Caco-2 (cell line): ENCODE results near the gene SCAPER. TPM values are rescaled to one million over a fixed set of nuclear protein-coding genes. Genes with fewer than 3 reads are reported as not detected.

Source experiments
- BruUV-seq: library from RNA; stranded (reverse); fragments of 400-500 nt; replicated peaks from 2 replicates; lab custom pipeline; 2021; lab: Mats Ljungman, UMichigan
- CTCF ChIA-PET: fragments of 300-600 bp; sonication (Branson Sonifier 250); formaldehyde crosslinking; loops from one replicate; lab custom pipeline; 2022; ENCODE audit warnings: antibody characterized with exemption; lab: Charles Lee
- POLR2A ChIA-PET: fragments of 300-600 bp; sonication (Branson Sonifier 250); formaldehyde crosslinking; loops from one replicate; lab custom pipeline; 2022; ENCODE audit warnings: antibody characterized with exemption; lab: Charles Lee
- DNase-seq, 2 experiments: peaks; one replicate each; pipeline versions ENCODE4 v3.0.0 to v3.0.0-alpha.2; 2020 to 2022
- H3K27me3 ChIP-seq: replicated peaks from 2 replicates; pipeline ENCODE4 v1.6.0; 2011; ENCODE audit warnings: low read length; ENCODE audit not compliant: control insufficient read depth, insufficient read depth
- H3K36me3 ChIP-seq: 2 replicates; pipeline ENCODE4 v1.5.1; 2011; ENCODE audit warnings: low read length; ENCODE audit not compliant: control insufficient read depth, insufficient read depth
- H3K4me1 ChIP-seq: fragments of 250-450 bp; sonication (Bioruptor Pico); 2 replicates; pipeline ENCODE4 v1.5.1; 2020; ENCODE audit warnings: mild to moderate bottlenecking
- H3K4me3 ChIP-seq: 2 replicates; pipeline ENCODE4 v1.5.1; 2011; ENCODE audit warnings: low read depth, mild to moderate bottlenecking, control low read depth, low read length
- H3K9me3 ChIP-seq: fragments of 250-450 bp; sonication (Bioruptor Pico); 2 replicates; pipeline ENCODE4 v1.5.1; 2020; ENCODE audit warnings: mild to moderate bottlenecking, moderate library complexity
- H3K27ac Mint-ChIP-seq: one replicate; pipeline ENCODE4 v1.8.0; 2022; ENCODE audit warnings: mixed read lengths; ENCODE audit not compliant: unreplicated experiment
- H3K27me3 Mint-ChIP-seq: one replicate; pipeline ENCODE4 v1.8.0; 2022; ENCODE audit warnings: mixed read lengths; ENCODE audit not compliant: insufficient read depth, unreplicated experiment
- H3K36me3 Mint-ChIP-seq: one replicate; pipeline ENCODE4 v1.8.0; 2022; ENCODE audit warnings: mild to moderate bottlenecking, mixed read lengths; ENCODE audit not compliant: insufficient read depth, unreplicated experiment
- H3K4me1 Mint-ChIP-seq: one replicate; pipeline ENCODE4 v1.8.0; 2022; ENCODE audit warnings: low read depth, mixed read lengths; ENCODE audit not compliant: unreplicated experiment
- H3K4me3 Mint-ChIP-seq: one replicate; pipeline ENCODE4 v1.8.0; 2022; ENCODE audit warnings: mild to moderate bottlenecking, moderate library complexity, mixed read lengths; ENCODE audit not compliant: unreplicated experiment
- H3K9me3 Mint-ChIP-seq: one replicate; pipeline ENCODE4 v1.8.0; 2022; ENCODE audit warnings: mixed read lengths; ENCODE audit not compliant: unreplicated experiment
- CTCF ChIP-seq, 2 experiments: fragments of 200-600 bp in 1 of 2; IDR thresholded peaks; 1 replicate in 1 of 2; 2 replicates in 1 of 2; pipeline versions ENCODE4 v1.5.1 to v1.8.0; 2011 to 2022; ENCODE audit warnings: antibody characterized with exemption in 1 of 2, control low read depth in 1 of 2, inconsistent platforms in 1 of 2, low read depth in 1 of 2, low read length in 1 of 2, mild to moderate bottlenecking in 1 of 2, moderate library complexity in 1 of 2; ENCODE audit not compliant: insufficient read depth in 1 of 2, severe bottlenecking in 1 of 2, unreplicated experiment in 1 of 2
- intact Hi-C: fragments of 100-400 bp; cut with micrococcal nuclease; formaldehyde crosslinking; loops from one replicate; pipeline ENCODE4 v1.10.0; 2022; ENCODE audit not compliant: unreplicated experiment
- total RNA-seq: library from RNA; stranded (reverse); gene quantifications from 2 replicates; pipeline ENCODE4 v1.2.3, GENCODE V29; 2022

Gene SCAPER
- total RNA-seq, 1 experiment from 2014 or later, result 24.6 TPM

GRCh38 chr15:76449455-76449854 lies 455.7 kb downstream of the SCAPER start:
- no TSS peak for BruUV-seq

GRCh38 chr15:76448755-76449154 lies 456.4 kb downstream of the SCAPER start:
- Mint-ChIP-seq H3K4me1 (peaks cover 15% of the 10 kb centered on the region), H3K27ac (no peak overlapping the region), H3K27me3 (no peaks in the 10 kb centered on the region), H3K4me3 (no peak overlapping the region), H3K36me3 (no peaks in the 10 kb centered on the region), H3K9me3 (no peaks in the 10 kb centered on the region)
- no peak overlapping the region for H3K4me3 ChIP-seq
- POLR2A ChIA-PET, result no interaction called here
- intact Hi-C loops, result no loop called here
- CTCF ChIA-PET, result no interaction called here
- TF ChIP-seq CTCF (IDR thresholded peaks at IDR 0.05; ENCODE audit: insufficient read depth in 1 of 2, low read depth in 1 of 2, low read length in 1 of 2, severe bottlenecking in 1 of 2, unreplicated experiment in 1 of 2), result no peak
- no peaks in the 10 kb centered on the region for H3K36me3 ChIP-seq
- DNase-seq, result no peak
- BruUV-seq, result no TSS peak
- no peaks in the 10 kb centered on the region for H3K9me3 ChIP-seq
- no peaks in the 10 kb centered on the region for H3K27me3 ChIP-seq
- H3K4me1 ChIP-seq, result no peaks in the 10 kb centered on the region

More at GRCh38 chr15:76449455-76449854, 455.7 kb downstream of the SCAPER start:
- Mint-ChIP-seq H3K27ac (no peak overlapping the region), H3K4me1 (peaks cover 15% of the 10 kb centered on the region), H3K27me3 (no peaks in the 10 kb centered on the region), H3K9me3 (no peaks in the 10 kb centered on the region), H3K4me3 (no peak overlapping the region), H3K36me3 (no peaks in the 10 kb centered on the region)
- CTCF ChIA-PET, result no interaction called here
- no peaks in the 10 kb centered on the region for H3K36me3 ChIP-seq
- no peak for TF ChIP-seq CTCF (IDR thresholded peaks at IDR 0.05; ENCODE audit: insufficient read depth in 1 of 2, low read depth in 1 of 2, low read length in 1 of 2, severe bottlenecking in 1 of 2, unreplicated experiment in 1 of 2)
- POLR2A ChIA-PET, result no interaction called here
- H3K9me3 ChIP-seq, result no peaks in the 10 kb centered on the region
- DNase-seq, result no peak
- no peaks in the 10 kb centered on the region for H3K4me1 ChIP-seq
- no peaks in the 10 kb centered on the region for H3K27me3 ChIP-seq
- intact Hi-C loops, result no loop called here
- no peak overlapping the region for H3K4me3 ChIP-seq

GRCh38 chr15:76447728-76448441 lies 457.3 kb downstream of the SCAPER start:
- H3K36me3 ChIP-seq, result no peaks in the 10 kb centered on the region
- H3K4me1 ChIP-seq, result no peaks in the 10 kb centered on the region
- intact Hi-C loops, result no loop called here
- ChIA-PET POLR2A (no interaction called here), CTCF (no interaction called here)
- H3K27me3 ChIP-seq, result no peaks in the 10 kb centered on the region
- peak in 1 of 2 experiments; percentile 5 for DNase-seq
- TF ChIP-seq CTCF (IDR thresholded peaks at IDR 0.05; ENCODE audit: insufficient read depth in 1 of 2, low read depth in 1 of 2, low read length in 1 of 2, severe bottlenecking in 1 of 2, unreplicated experiment in 1 of 2), result no peak
- peaks cover 15% of the 10 kb centered on the region for H3K4me1 Mint-ChIP-seq
- H3K36me3 Mint-ChIP-seq, result no peaks in the 10 kb centered on the region
- BruUV-seq, result no TSS peak
- H3K4me3 ChIP-seq, result no peak overlapping the region
- H3K9me3 Mint-ChIP-seq, result no peaks in the 10 kb centered on the region
- no peaks in the 10 kb centered on the region for H3K27me3 Mint-ChIP-seq
- H3K27ac Mint-ChIP-seq, result no peak overlapping the region
- H3K9me3 ChIP-seq, result no peaks in the 10 kb centered on the region
- H3K4me3 Mint-ChIP-seq, result no peak overlapping the region
